ENCODE data around the gene FGF8.

GRCh38 chr10:101741938-101742337, 34.0 kb downstream of the FGF8 start:
- TF ChIP-seq GLIS3 (CRISPR knock-in tag; IDR thresholded peaks at IDR 0.05) (no peak), OSR1 (CRISPR knock-in tag; IDR thresholded peaks at IDR 0.05) (no peak)
